AG10803 (cell line): ENCODE data around the gene FMNL2.

ENCODE experiments used
- DNase-seq: peaks from one replicate; pipeline ENCODE4 v3.0.0; 2010; ENCODE audit warnings: low read depth
- H3K4me3 ChIP-seq: 2 replicates; pipeline ENCODE4 v1.5.1; 2011; ENCODE audit warnings: mild to moderate bottlenecking, low read length, control low read depth
- CTCF ChIP-seq: conservative IDR thresholded peaks from 2 replicates; pipeline ENCODE4 v1.5.1; 2011; ENCODE audit warnings: mild to moderate bottlenecking, low read length, control low read depth, inconsistent platforms

FMNL2 gene

DNA sequence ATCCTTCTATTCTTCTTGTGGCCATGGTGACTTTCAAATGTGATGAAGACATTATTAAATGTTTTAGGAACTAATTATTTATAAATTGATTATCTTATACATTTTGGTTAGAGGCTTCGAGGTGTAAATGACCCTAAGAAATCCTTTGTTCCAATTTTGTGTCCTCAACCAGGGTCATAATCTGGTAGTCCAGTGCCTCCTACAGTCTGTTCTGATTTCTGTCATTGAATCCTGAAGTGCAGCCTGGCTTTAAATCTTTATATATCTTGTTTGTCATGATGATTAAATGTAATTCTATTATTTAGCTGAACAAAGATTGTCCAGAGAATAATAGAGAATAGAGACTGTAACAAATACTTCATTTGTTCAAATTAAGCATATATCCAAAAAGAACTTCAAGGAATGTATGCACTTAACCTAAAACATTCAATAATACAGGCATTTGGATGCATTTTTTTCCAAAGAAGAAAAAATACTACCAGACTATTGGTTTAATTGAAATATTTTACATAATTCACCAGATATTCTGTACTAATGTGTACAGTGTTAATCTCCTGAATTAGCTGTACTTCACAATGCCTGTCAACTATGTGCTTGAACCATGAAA is 292.5 kb downstream of the FMNL2 start:
- H3K4me3 ChIP-seq, result no peak overlapping the region
- DNase-seq, result peak; percentile 49
- peak; percentile 75 for TF ChIP-seq CTCF

DNA sequence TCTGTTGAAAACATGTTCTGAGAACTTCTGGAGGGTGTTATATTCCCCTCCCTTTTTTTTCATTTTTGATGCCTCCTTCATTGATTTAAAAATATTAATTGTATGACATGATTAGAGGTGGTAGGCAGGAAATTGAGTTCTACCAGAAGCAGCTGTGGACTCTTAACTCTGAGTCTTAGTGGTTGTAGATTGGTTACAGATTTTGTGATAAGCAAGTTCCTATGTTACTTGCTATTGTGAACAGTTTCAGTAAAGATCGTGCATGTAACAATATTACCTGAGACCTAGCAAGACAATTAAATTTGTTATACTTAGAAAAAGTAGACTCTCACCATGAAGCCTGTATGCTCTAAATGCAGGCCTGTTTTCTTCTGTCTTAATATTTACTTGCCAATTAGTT is 294.2 kb downstream of the FMNL2 start:
- no peak for TF ChIP-seq CTCF
- no peak overlapping the region for H3K4me3 ChIP-seq
- no peak for DNase-seq

DNA sequence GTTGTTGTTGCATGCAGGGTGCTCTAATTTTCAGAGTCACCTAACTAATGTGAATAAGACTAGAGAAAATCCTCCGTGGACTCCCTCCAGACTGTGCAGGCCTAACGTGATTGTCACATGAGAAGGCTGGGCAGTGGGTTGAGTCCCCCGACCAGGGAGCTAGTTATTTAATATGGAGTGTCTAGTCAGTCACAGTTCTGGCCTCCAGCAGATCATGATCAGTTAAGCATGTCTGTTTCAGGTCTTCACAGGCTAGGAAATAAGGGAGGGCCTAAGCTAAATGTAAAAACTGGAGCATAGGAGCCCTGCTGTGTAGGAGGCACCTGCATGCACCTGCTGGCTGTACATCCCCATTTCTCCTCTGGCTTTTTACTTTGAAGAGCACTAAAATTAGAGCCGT is 295.5 kb downstream of the FMNL2 start:
- TF ChIP-seq CTCF, result no peak
- H3K4me3 ChIP-seq, result no peak overlapping the region
- DNase-seq, result no peak

GRCh38 chr2:152632736-152633135 is 297.8 kb downstream of the FMNL2 start:
- TF ChIP-seq CTCF, result no peak
- H3K4me3 ChIP-seq, result no peak overlapping the region
- DNase-seq, result peak; percentile 44

GRCh38 chr2:152635635-152636298 is 300.8 kb downstream of the FMNL2 start:
- peak; percentile 52 for DNase-seq
- TF ChIP-seq CTCF, result peak; percentile 88
- no peak overlapping the region for H3K4me3 ChIP-seq

GRCh38 chr2:152637251-152637650 is 302.3 kb downstream of the FMNL2 start:
- H3K4me3 ChIP-seq, result no peak overlapping the region
- TF ChIP-seq CTCF, result no peak

DNA sequence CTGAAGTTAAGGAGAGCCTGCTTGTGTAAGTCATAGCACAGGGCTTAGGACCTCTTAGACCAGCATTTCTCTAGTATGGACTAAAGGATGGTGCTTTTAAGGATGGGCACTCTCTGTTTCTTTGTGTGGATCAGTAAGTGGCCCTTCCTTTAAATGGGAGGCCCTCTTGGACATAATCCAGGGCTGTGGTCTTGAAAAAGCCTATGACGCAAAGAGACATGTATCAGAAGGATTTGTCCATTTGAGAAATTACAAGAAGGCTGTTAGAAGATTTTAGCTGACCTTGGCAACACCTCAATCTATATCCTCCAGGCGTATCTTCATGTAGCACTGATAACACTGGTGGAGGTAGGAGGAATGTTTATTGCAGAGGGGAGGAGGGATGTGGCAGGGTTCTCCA is 303.1 kb downstream of the FMNL2 start:
- H3K4me3 ChIP-seq, result no peak overlapping the region
- DNase-seq, result no peak
- TF ChIP-seq CTCF, result no peak

More at GRCh38 chr2:152637251-152637650, 302.3 kb downstream of the FMNL2 start:
- DNase-seq, result no peak
